Hindlimb muscle (tissue), 1 donor: Measurements from ENCODE around the gene LRIT2. TPM values are rescaled to one million over a fixed set of nuclear protein-coding genes. Genes with fewer than 3 reads are reported as not detected.

Source experiments
- DNase-seq: peaks from one replicate; pipeline ENCODE4 v3.0.0-alpha.2; 2013
- polyA plus RNA-seq: library from polyadenylated mRNA; unstranded; fragments of 120-200 nt; gene quantifications from one replicate; pipeline ENCODE4 v1.2.1, GENCODE V29; 2013; ENCODE audit not compliant: insufficient read length

LRIT2 gene, protein sequence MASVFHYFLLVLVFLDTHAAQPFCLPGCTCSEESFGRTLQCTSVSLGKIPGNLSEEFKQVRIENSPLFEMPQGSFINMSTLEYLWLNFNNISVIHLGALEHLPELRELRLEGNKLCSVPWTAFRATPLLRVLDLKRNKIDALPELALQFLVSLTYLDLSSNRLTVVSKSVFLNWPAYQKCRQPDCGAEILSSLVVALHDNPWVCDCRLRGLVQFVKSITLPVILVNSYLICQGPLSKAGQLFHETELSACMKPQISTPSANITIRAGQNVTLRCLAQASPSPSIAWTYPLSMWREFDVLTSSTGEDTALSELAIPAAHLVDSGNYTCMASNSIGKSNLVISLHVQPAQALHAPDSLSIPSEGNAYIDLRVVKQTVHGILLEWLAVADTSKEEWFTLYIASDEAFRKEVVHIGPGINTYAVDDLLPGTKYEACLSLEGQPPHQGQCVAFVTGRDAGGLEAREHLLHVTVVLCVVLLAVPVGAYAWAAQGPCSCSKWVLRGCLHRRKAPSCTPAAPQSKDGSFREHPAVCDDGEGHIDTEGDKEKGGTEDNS
- not detected for polyA plus RNA-seq

DNA sequence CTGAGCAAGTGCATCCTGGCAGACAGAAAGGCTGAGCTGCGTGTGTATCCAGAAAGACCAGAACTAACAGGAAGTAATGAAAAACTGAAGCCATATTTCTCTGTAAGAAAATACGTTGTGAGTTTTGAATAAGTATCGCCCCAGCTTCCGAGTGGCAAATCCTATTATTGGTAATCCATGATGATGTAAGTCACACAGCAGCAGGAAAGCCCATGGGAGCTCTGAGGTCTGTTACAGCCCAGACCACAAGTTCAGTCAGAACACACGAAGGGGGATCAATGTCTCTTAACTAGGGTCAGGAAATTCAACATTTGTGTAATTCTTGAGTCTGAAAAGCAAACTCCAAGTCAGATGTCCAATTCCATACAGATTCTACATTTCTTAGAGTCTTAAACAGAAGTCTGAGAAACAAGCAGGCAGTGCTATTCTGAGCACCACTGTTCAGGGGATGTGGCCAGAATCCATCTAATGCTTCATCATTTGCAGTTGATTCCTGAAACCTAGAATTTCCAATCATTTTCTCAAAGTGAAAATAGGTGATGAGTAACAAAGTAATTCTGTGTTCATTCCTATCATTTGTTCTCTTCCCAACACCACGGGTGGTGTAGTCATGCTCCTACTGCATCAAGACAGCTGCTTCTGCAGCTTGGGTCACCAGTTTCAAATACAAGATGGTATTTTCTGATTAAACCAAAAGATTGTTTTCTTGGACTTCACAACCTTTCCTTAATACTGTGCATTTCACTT, at the start of gene LRIT2:
LRIT2 (minus strand) TSS at position 118 of the 747 bp plus-strand sequence; CDS start at position 94, 24 bp downstream.
- no peak for DNase-seq

DNA sequence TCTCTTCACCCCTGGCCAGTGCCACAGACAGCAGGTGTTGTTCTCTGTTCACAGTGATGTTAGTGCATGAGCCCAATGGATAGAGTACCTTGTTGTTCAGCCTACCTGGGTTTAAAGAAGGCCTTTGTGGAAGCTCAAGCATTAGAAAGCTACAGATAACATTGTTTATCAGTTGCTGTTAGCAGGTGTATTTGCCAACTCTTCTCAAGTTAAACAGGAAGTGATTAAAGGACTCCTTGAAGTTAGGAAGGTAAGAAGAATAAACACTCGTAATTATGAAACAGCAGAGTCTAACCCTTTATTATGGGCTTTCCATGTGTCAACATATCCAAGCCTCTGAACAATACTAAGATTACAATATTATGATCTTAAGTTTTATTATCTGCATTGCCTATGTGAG, 45.4 kb upstream of the LRIT2 start:
- no peak for DNase-seq

DNA sequence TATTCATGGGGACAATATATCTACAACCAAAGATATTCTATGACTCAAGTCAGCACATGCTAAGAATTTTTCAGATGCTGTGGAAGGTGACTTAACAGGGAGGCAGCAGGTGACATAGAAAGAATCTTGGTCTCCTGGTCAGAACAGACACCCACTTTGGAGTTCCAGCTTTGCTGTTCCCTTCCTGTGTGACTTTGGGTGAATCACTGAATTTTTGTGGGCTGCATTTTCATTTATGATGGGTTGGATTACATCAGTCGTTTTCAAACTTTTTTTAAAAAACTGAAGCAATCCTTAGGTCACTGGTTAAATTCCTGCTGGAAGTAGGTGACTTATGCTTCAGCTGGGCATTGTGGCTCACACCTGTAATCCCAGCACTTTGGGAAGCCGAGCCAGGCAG, 44.4 kb upstream of the LRIT2 start:
- no peak for DNase-seq

DNA sequence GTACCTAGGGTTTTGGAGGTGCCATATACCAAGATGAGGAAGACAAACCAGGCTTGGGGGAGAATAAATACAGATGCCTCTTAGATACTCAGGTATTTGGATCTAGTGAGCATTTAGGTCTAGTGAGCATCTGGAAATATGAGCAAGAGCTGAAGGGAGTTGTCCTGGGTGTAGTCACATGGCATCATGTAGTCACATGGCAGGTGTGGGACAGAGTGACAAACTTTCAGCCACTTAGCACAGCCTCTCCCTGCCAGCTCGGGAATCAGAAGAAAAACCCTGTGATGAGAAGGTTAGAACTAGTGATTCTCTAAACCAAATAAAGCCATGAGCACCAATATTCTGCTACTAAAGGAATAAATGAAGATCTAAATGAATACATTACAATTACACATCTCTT, 43.8 kb upstream of the LRIT2 start:
- no peak for DNase-seq

DNA sequence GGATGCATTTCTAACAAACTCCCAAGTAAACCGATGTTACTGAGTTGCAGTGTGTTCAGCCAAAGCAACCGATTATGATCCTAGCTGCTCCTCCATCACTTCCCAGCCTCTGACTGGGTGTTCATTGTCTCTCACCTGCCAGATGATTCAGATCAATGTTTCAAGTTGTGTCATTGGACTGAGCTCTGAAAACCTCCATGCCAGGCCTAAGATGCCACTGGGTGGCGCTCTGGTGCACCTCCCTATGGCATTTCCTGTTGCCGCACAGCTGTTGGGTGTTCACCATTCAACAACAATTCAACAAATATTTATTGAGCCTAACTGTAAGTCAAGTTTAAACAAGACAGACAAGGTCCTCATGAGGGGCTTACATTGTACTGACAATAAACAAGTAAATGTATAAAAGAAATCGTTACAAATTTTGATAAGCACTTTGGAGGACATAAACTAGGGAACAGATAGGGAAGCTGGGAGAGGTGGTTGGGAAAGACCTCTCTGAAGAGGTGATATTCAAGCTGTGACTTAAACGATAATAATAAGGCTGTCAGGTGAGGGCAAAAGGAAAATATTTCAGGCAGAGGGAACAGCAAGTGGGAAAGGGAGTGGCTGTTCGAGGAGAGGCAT, 42.3 kb upstream of the LRIT2 start:
- DNase-seq: no peak

DNA sequence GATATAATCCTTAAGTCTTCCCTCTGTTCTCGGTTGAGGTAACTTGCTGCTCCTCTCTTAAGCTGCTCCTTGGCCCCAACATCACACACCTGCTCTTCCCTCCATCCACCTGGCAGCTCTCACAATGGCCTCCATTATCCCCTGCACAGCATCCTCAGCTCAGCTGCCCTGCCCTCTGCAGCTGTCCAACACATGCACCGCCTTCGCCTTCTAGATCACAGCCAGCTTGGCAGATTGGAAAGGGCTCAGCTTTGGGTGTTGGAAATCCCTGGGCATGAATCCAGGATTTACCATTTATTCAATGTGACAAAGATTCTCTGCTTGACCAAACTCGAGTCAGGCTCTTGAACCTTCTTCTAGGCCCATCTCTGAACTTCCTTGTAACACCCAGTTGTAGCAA, 40.1 kb upstream of the LRIT2 start:
- peak; percentile 26 for DNase-seq

DNA sequence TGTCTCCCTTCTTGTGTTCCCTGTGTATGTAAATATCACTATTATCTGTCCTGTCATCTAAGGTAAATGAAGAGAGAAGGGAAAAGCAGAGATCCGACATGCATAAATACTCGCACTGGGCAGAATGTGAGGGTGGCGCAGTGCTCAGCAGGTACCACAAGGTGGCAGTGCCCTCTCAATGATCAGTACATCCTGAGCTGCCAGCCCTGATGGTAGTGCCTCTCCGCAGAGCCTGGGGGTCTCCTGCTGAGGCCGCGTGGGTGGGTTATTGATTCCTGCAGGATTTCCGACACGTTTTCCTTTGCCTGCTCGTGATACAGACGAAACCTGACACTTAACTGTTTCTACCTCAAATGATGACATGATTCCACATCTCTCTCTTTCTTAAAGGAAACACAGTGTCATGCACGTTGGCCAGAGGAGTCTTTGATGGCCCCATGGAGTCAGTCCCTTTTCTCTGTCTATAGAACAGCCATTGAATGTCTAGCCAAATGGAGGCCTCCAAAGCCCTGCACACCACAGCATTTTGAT, 39.3 kb upstream of the LRIT2 start:
- DNase-seq: peak; percentile 52

DNA sequence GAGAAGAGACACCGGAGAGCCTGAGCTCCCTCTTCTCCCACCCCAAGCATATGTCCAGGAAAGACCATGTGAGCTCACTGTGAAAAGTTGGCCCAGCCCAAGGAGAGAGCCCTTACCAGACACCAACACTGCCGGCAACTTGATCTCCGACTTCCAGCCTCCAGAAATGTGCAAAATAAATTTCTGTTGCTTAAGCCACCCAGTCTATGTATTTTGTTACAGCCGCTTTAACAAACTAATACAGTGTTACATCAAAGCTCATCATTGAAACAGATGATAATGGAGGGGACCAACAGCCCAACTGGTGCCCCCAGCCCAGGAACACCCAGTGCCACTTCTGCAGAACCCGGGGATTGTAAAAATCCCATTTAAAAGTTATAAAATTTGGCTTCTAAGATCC, 38.4 kb upstream of the LRIT2 start:
- DNase-seq: no peak

DNA sequence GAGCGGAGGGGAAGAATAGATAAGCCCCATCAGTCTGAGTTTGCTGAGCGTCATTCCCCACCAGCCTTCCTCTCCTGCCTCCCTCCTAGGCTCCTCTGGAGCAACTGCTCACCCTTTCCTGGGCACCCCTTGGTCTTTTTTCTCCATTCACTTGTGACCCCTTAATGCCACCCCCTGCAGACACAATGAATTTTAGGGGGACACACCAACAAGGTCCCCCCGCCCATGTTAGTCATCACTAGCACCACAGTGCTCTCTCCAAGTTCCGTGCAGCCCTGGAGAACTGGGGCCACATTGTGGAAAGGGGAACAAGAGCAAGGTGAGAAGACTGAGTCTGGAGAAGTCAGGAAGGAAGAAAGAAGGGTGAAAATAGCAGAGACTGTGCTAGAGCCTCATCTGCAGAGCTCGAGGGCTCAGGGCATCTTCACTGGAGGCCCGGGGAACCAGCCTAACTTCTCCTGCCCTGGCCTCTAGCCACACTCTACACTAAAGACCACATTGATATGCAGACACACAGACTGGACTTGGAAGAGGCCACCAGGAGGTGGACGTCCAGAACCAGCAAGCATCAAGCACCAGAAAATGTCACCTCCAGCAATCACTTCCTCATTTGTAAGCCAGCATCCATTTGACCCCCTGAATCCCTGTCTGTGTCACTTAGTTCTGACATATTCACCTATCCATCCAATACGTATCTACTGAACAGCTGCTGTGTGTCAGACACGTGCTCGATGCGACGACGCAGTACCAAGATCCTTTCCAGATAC, 37.0 kb upstream of the LRIT2 start:
- no peak for DNase-seq

DNA sequence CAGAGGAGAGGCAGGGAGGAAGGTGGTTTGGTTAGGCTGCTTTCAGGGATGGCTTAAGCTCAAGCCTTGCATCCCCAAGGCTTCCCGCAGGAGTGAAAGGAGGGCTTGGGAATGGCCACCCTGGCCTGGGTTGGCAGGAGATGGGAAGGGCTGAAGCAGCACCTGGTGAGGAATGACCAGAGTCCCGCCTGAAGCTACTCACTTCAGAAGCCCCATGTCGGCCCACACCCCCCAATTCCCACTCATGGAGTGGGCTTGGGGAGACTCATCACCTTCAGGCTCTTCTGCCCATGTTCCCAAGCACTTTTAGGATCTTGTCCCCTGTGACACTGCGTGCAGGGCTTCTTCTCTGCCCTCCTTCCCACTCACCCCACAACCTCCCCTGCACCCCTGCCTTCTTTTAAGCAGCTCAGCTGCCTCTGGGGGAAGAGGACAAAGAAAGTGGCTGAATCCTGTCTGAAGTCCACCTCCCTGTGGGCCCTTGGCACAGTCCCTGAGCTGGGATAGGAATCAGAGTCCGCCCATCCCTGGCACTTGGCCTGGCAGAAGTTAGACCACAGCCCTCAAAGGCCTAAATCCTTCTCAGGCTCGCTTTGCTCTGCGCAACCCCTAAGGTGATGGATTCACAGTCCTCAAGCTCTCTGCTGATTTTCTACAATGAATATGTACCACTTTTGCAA, 36.0 kb upstream of the LRIT2 start:
- DNase-seq: no peak

DNA sequence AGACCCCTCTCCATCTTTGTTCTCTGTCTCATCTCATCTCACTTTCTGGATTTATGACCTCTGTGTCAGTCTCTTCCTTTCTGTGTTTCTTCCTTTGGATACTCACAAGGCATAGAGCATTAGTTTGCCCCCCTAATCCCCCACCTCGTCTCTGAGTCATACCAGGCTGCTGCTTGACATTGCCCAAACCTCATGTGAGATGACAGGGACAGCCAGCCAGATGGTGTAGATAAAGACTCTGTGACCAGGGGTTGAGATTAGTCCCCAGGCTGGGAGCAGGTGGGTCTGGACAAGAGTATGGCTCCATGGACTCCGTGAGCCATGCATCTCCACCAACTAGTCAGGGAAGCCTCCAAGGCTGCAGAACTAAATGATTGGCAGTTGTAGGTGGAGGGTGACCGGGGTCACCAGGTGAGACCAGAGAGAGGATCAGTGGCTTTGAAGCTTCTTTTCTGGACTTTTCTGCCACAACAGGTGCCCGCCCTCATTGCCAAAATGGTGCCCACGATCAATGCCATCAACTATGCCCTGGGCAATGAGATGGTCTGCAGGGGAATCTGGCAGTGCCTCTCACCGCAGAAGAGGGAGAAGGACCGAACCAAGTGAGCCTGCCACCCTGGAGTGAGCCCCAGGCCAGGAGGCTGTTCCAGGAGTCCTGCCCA, 32.8 kb upstream of the LRIT2 start:
- DNase-seq: no peak

DNA sequence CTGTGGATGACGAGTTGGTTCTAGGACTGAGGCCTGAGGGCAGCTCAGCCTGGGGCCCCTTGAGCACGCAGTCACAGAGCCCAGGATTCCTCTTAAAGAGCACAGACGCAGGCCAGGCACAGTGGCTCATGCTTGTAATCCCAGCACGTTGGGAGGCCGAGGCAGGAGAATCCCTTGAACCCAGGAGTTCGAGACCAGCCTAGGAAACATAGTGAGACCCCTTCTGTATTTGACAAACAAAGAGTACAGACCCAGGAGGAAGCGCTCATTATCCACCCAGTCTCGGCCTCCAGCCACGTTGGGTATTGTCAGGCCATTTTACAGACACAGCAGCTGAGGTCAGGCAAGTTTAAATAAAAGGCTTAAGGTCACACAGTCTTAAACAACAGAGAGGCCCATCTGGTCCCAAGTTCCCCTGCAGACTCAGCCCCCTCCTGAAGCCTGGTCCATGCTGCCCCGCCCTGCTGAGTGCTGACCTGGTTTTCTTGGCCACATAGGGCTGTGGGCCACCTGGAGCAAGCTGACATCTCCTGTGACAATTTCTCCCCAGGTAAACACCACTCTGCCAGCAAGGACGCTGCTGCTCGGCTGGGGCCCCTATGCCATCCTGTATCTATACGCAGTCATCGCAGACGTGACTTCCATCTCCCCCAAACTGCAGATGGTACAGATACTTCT, 32.1 kb upstream of the LRIT2 start:
- no peak for DNase-seq

DNA sequence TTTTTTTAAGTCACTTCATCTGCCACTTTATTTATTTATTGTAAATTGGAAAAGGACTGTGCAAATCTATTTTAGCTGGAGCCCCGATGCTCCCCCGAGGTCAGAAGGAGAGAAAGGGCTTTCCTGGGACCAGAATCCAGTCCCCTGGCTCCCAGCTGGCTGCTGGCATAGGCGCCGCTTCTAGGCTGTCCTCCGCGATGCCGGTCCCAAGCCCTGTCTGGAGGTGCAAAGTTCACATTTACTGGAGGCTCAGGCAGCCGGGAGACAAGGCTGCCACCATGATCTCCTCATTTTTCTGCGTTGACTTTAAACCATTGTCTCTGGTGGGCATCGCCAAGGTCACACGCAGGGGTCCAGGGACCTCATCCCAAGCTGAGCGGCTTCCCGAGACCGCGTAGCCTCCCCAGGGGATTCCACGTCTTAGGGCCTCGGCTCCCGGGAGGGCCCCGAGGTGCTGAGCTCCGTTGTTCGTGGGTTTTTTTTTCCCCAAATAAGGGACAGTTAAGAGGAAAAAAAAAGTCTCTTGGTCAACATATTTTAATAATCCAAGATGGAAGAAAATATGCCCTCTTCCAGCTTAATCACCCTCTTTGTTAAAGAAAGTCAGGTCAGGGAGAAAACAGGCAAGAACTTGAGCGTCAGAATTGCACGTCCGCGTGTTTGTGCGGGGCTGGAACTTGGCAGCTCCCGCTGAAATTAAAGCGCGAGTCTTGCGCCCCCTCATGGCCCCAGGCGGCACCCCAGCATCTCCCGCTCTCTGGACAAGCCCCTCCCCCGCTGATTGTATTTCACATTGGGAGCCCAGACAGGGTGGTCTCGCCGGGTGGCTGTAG, 31.4 kb upstream of the LRIT2 start:
- peak; percentile 26 for DNase-seq

DNA sequence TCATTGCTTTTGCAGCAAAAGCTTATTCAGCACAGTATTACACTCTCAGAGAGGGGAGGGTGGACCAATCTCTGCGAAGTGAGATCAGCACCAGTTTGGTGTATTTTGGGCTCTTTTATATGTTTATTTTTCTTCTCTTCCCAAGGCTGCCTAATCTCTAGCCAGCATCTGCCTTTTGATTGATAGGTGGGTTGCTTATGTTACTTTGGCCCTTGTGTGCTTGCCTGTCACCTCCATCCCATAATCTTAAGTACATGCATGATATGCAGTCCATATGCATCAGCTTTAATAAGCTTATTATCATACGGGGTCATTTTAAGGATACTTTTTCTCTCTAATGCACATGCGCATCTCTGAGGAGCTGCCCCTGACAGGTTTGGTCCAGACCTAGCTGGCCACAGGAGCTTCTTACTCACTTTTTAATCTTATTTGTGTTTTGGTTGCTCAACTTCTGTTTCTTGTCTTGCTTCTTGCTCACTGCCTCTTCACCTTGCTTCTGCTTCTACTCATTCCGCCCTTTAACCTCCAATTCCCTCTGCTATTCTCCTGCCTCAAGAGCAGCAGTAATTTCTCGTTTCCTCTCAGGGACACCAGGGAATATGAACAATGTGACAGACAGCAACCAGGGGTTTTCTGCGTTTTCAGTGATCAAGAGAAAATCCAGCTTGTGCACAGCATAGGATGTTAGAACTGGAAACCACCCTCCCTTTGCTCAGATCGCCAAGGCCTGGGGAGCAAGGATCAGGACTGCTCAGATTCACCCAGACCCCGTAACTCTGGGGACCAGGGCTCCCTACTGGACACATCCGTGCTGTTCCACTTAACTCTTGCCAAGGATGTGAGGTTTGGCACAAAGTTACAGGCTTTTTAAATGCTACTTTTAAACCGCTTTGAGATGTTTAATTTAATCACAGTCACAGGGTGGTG, 29.5 kb upstream of the LRIT2 start:
- no peak for DNase-seq

DNA sequence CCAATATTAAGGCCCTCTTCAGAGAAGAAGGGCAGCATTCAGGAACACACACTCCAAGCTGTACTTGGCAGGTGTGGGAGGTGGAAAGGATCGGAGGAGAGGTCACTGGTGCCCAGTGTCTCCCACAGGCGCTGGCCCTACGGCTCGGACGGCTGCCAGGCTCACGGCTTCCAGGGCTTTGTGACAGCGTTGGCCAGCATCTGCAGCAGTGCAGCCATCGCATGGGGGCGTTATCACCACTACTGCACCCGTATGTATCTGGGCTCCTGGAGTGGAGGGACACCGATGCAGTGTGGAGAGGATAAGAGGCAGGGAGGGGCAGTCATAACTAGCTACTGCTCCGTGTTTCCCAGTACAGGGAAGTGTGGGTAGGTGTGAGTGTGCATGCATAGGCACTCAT, 23.4 kb upstream of the LRIT2 start:
- no peak for DNase-seq

DNA sequence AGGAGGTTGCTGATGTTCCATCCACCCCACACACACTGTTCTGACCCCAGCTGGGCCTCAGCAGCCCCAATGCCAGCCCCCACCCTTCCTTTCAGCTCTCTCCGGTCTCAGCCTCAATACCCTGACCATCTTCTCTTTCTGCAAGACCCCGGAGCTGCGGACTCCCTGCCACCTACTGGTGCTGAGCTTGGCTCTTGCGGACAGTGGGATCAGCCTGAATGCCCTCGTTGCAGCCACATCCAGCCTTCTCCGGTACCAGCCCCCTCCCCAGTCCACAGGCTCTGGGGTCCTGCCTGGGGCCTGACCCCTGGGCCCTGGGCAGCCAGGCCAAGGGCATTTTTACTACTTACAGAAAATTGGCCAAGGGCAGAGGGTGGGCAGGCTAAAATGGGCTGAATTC, 22.2 kb upstream of the LRIT2 start:
- DNase-seq: no peak

DNA sequence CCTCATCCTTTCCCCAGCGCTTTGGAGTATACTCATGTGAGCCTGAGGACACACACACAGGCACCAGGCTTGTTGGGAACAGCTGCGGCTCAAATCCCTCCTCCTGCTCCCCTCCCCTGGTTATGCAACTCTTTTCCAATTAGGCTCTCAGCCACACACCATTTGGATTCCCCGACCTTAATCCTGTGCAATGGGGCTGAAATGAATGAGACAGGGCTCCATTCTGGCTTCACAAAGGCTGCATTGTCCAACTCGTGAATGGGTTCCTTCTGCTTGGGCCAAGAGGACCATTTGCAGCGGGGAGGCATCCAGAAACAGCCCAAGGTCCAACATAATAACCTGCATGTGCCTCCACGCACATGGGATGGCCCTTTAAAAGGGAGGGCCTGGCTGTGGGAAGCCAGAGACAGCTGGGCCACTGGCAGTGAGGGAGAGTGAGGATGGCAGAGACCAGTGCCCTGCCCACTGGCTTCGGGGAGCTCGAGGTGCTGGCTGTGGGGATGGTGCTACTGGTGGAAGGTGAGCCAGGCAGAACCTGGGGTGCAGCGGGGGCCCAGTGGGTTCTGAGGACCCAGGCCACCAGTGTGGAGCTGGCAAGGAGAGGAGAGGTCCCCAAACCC, 19.4 kb upstream of the LRIT2 start, which contains the start of gene RGR:
RGR (plus strand) TSS at position 403 of the 620 bp plus-strand sequence; CDS start at position 441, 38 bp downstream.
- peak; percentile 59 for DNase-seq

DNA sequence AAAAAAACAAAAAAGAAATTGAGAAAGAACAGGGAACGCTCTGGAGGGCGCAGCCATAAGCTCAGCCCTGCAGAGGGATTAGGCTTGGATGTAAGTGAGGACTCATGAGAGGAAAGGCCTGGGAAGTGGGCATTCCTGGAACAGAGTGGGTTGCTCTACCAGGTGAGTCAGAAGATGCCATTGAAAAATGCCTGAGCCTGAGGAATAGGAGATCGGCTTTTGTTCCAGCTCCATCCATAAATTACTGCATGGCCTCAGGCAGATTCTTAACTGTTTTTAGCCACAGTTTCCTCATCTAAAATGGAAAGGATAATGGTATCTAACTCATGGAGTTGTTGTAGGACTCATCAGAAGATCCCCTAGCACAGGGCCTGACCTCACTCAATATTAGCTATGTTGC, 18.4 kb upstream of the LRIT2 start:
- DNase-seq: no peak
